HFF-Myc (cell line): ENCODE results near the gene MRPS31.
"Not testable (repeated sequence)": the region's sequence is repeated elsewhere in the genome, so short reads cannot be mapped to it uniquely, and the experiment has no call there.

Source experiments
- DNase-seq: peaks from one replicate; pipeline ENCODE4 v3.0.0-alpha.2; 2011; ENCODE audit warnings: low read depth; ENCODE audit errors: extremely low read depth
- H3K4me3 ChIP-seq: replicated peaks from 2 replicates; pipeline ENCODE4 v1.5.1; 2011; ENCODE audit warnings: low read depth, mild to moderate bottlenecking, control low read depth, low read length
- TF ChIP-seq, protein P1 (sequence below): IDR thresholded peaks from 2 replicates; pipeline ENCODE4 v1.5.1; 2012; ENCODE audit warnings: mild to moderate bottlenecking, low read depth, low read length, control low read depth; ENCODE audit errors: missing control alignments

MRPS31 gene

DNA sequence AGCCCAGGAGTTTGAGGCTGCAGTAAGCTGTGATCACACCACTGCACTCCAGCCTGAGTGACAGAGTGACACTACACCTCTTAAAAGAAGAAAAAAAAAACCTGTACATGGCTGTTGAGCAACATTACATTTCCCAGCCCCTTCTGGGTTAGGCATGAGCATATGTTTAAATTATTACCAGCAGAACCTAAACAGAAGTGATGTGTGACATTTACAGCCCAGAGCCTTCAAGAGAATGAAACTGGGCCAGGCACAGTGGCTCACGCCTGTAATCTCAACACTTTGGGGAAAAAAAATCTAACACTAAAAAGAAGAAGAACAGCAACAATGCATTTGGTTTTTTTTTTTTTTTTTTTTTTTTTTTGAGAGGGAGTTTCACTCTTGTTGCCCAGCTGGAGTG lies 38.3 kb downstream of the MRPS31 start:
- no peak for DNase-seq
- TF ChIP-seq, protein P1, sequence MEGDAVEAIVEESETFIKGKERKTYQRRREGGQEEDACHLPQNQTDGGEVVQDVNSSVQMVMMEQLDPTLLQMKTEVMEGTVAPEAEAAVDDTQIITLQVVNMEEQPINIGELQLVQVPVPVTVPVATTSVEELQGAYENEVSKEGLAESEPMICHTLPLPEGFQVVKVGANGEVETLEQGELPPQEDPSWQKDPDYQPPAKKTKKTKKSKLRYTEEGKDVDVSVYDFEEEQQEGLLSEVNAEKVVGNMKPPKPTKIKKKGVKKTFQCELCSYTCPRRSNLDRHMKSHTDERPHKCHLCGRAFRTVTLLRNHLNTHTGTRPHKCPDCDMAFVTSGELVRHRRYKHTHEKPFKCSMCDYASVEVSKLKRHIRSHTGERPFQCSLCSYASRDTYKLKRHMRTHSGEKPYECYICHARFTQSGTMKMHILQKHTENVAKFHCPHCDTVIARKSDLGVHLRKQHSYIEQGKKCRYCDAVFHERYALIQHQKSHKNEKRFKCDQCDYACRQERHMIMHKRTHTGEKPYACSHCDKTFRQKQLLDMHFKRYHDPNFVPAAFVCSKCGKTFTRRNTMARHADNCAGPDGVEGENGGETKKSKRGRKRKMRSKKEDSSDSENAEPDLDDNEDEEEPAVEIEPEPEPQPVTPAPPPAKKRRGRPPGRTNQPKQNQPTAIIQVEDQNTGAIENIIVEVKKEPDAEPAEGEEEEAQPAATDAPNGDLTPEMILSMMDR: no peak
- no peak overlapping the region for H3K4me3 ChIP-seq

DNA sequence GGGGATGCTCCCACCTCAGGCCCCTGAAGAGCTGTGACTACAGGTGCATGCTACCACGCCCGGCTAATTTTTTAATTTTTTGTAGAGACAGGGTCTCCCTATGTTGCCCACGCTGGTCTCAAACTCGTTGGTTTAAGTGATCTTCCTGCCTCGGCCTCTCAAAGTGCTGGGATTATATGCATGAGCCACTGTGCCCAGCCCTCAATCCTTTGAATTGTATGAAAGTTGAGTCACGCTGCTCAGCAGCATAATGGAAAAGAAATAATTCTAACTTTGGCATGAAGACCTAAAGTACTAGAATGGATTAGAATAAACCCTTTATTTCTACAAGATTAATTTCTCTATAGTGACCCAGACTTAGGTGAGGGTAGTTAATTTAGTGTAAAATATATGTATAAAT lies 42.4 kb downstream of the MRPS31 start:
- H3K4me3 ChIP-seq: no peak overlapping the region
- DNase-seq: no peak
- TF ChIP-seq, protein P1: no peak

DNA sequence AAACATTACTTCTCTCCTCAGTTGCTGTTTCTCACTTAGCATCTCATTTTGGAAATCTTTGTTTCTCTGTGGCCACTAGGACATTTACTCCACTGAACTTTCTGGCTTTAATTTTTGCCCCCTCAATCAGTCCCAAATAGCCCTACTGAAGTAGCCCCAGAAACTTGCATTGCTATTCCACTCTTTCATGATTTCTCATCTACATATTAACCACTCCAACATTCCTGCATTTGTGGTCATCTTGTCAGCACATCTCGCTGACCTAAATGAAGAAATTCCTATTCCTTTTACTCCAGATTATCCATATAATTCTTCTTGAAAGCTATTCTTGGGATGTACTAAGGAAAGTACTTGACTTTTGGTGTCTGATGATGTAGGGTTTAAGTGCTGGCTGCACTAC lies 56.6 kb downstream of the MRPS31 start:
- DNase-seq, H3K4me3 ChIP-seq: not testable (repeated sequence)

DNA sequence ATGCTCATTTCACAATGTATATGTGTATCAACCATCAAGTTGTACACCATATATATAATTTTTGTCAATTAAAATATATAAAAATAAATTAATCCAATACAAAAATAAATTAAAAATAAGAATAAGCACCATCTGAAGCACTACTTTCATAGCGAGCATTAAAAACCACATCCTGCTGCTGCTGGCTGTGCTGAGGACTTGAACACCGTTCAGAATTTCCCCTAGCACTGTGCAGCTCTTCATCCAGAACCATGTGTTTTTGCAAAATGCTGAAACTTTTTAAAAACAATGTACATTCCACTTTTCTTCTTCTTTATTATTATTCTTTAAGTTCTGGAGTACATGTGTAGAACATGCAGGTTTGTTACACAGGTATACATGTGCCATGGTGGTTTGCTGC lies 64.6 kb downstream of the MRPS31 start:
- DNase-seq: no peak
- TF ChIP-seq, protein P1: no peak
- H3K4me3 ChIP-seq: no peak overlapping the region

DNA sequence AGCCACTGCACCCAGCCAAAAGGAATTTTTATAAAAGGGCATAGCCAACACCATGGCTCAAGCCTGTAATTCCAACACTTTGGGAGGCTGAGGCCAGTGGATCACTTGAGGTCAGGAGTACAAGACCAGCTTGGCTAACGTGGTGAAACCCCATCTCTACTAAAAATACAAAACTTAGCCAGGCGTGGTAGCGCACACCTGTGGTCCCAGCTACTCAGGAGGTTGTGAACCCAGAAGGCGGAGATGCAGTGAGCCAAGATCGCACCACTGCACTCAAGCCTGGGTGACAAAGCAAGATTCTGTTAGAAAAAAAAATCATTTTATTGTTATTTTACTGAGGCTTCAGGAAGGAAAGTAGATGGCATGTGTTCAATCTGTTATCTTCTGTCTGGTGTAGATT lies 73.3 kb downstream of the MRPS31 start:
- TF ChIP-seq, protein P1: no peak
- DNase-seq: no peak
- no peak overlapping the region for H3K4me3 ChIP-seq

DNA sequence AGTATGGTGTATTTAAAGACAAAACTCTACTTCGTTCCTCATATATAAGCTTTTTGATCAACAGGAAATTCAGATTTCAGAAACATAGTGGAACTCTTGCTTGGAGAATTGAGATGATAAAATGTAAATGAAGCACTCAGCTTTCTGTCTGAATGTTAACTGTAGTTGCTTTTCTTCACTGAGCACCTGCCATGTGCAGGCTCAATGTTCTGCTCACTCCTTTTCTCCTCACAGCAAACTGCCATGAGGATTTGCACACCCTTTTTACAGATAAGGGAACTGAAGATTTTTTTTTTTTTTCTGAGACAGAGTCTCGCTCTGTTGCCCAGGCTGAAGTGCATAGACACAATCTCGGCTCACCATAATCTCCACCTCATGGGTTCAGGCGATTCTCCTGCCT lies 76.6 kb downstream of the MRPS31 start:
- DNase-seq: no peak
- H3K4me3 ChIP-seq: no peak overlapping the region
- TF ChIP-seq, protein P1: no peak

DNA sequence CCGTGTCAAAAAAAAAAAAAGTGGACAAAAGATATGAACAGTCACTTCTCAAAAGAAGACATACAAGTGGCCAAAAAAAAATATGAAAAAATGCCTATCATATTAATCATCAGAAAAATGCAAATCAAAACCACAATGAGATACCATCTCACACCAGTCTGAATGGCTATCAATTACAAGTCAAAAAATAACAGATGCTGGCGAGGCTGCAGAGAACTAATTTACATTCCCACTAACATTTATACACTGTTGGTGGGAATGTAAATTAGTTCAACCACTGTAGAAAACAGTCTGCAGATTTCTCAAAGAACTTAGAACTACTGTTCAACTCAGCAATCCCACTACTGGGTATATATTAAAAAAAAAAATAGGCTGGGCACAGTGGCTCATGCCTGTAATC lies 78.0 kb downstream of the MRPS31 start:
- H3K4me3 ChIP-seq: no peak overlapping the region
- no peak for DNase-seq
- TF ChIP-seq, protein P1: no peak

DNA sequence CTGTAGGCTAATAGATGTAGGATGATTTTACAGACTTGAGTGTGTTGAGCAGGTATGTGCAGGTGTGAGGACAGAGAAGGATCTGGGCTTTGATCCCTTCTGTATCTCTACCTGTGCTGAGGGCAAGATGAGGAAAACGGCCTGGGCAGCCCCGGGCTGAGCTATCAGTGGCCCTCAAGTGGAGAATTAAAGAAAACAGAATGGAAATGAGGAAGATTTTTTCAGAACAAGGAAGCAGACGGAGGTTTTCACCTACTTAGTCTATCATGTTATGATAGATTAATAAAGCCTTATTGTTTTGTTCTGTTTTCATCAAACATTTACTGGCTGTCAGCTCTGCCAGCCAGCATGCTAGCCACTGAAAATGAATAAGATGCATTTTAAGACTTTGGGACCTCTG lies 82.2 kb downstream of the MRPS31 start:
- TF ChIP-seq, protein P1: no peak
- no peak overlapping the region for H3K4me3 ChIP-seq
- DNase-seq: no peak
